MV-4-11 (cell line): ENCODE measurements around the gene RPS10.
A peak's percentile ranks its signal among the peaks of the same experiment; 100 is the strongest.

Experiments
- DNase-seq: peaks from one replicate; lab custom pipeline; 2025; lab: John Stamatoyannopoulos, UW

RPS10 gene

GRCh38 chr6:34425498-34426410, at the start of gene RPS10:
Gene RPS10, minus strand, starts transcription at chr6:34426069. Its CDS starts 848 bp downstream, at chr6:34425221.
- peak; percentile 94 for DNase-seq

GRCh38 chr6:34475238-34475682, 49.4 kb upstream of the RPS10 start:
- no peak for DNase-seq

GRCh38 chr6:34474754-34475153, 48.9 kb upstream of the RPS10 start:
- DNase-seq, result no peak

GRCh38 chr6:34473967-34474366, 48.1 kb upstream of the RPS10 start:
- DNase-seq, result no peak

GRCh38 chr6:34472425-34472824, 46.6 kb upstream of the RPS10 start:
- DNase-seq, result no peak

- DNase-seq, result no peak
These were observed 43.6 kb upstream of the RPS10 start for GRCh38 chr6:34469499-34469898.

- DNase-seq, result peak; percentile 73
These were observed 42.6 kb upstream of the RPS10 start for GRCh38 chr6:34468378-34468892.

GRCh38 chr6:34466242-34467185, 40.6 kb upstream of the RPS10 start:
- DNase-seq, result no peak

GRCh38 chr6:34465531-34466241, 39.8 kb upstream of the RPS10 start, which contains the start of gene PACSIN1:
Gene PACSIN1, plus strand, starts transcription at chr6:34466076. Its CDS starts 60,230 bp downstream, at chr6:34526306.
- DNase-seq, result no peak

GRCh38 chr6:34463849-34464248, 38.0 kb upstream of the RPS10 start:
- DNase-seq, result no peak

- no peak for DNase-seq
These were observed 37.4 kb upstream of the RPS10 start for GRCh38 chr6:34463299-34463698.

GRCh38 chr6:34462551-34462971, 36.7 kb upstream of the RPS10 start:
- DNase-seq, result no peak

- no peak for DNase-seq
These were observed 36.1 kb upstream of the RPS10 start for GRCh38 chr6:34462010-34462409.

GRCh38 chr6:34460796-34461507, 35.1 kb upstream of the RPS10 start:
- DNase-seq, result no peak

- DNase-seq, result peak; percentile 52
These were observed 34.2 kb upstream of the RPS10 start for GRCh38 chr6:34459899-34460593.

- DNase-seq, result peak; percentile 52
These were observed 32.2 kb upstream of the RPS10 start for GRCh38 chr6:34457742-34458735.

- peak; percentile 62 for DNase-seq
These were observed 31.5 kb upstream of the RPS10 start for GRCh38 chr6:34457382-34457741.

- DNase-seq, result peak; percentile 60
These were observed 30.0 kb upstream of the RPS10 start for GRCh38 chr6:34455831-34456230.

GRCh38 chr6:34451192-34451591, 25.3 kb upstream of the RPS10 start:
- DNase-seq, result no peak
